Stimulated activated CD4-positive, alpha-beta T cell treated with anti-CD3 and anti-CD28 coated beads, TNF-alpha, amount 100 ng/mL, for 1 hour (primary cell): ENCODE results near the gene EFHD2.
"Not testable (repeated sequence)": the region's sequence is repeated elsewhere in the genome, so short reads cannot be mapped to it uniquely, and the experiment has no call there.

Experiments
- DNase-seq, 3 donors: peaks; one replicate each; pipeline ENCODE4 v3.0.0-alpha.2; 2020; ENCODE audit warnings: low read depth in 3 of 3, low spot score in 1 of 3

EFHD2 gene

DNA sequence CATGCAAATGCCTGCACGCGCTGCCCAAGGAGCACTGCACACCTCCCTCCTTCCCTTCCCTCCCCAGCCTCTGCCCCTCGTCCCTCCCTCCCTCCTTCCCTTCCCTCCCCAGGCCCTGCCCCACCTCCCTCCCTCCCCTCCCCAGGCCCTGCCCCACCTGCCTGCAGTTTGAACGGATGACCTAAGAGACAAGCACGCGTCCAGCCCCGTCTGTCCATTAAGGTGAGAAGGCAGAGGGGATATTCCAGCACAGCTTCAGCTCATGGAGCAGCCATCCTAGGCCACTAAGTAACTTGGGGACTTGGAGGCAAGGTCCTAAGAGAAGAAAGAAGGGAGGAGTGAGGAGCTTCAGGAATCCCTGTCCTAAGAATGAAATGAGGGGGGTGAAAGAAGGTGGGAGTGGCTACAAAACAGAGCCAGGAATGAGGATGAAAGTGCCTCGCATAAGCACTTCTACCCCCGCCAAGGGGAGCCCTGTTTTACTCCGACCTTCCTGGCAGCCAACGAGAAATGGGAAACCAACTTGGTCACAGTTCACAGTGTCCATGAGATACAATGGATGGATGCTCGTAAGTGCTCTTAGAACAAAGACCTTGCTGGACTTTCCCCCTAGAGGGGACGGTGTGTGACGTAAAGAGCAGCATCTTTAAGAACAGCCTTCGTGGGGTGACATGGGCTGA lies 21.3 kb upstream of the EFHD2 start:
- DNase-seq = no peak

DNA sequence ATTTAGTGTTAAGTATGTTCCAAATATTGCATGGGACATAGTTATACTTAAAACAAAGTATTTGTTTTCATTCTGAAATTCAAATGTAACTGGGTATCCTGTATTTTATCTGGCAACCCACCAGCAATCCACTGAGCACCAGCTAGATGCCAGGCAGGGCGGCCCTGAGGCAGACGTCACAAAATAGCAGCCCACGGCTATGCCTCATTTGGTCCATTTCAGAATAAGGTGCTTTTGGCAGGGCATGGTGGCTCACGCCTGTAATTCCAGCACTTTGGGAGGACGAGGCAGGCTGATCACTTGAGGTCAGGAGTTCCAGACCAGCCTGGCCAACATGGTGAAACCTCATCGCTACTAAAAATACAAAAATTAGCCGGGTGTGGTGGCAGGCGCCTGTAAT lies 19.9 kb upstream of the EFHD2 start:
- not testable (repeated sequence) for DNase-seq

DNA sequence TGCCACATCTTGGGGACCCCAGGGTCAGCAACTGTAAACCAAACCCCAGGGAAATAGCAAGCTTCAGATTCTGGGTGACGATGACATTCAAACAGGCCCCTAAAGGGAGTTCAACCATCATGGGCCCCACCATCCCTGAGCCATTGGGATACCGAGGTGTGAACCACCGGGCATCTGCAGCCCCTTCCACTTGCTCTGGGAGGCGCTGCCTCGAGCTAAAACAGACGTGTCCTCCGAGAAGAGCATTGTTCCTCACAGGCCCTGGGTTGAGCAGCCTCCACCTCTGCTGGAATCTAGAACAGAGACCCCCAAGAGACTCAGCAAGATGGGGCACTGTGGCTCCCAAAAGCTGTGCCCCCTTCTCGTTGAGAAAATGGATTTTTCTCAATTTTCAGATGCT lies 19.0 kb upstream of the EFHD2 start:
- no peak for DNase-seq

DNA sequence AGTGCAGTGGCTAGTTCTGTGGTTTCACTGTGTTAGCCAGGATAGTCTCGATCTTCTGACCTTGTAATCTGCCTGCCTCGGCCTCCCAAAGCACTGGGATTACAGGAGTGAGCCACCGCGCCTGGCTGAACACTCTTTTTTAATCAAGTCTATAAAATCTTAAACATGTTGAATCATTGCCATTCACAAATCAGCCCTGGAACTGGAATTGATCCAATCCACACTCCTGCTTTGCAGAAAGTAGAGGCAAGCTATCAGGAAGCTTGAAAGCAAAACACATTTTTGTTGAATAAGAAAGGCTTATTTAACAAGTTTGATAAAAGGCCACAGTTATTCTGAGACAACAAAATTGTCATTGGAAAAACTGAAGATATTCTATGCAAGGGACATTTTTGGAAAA lies 18.3 kb upstream of the EFHD2 start:
- DNase-seq = no peak

DNA sequence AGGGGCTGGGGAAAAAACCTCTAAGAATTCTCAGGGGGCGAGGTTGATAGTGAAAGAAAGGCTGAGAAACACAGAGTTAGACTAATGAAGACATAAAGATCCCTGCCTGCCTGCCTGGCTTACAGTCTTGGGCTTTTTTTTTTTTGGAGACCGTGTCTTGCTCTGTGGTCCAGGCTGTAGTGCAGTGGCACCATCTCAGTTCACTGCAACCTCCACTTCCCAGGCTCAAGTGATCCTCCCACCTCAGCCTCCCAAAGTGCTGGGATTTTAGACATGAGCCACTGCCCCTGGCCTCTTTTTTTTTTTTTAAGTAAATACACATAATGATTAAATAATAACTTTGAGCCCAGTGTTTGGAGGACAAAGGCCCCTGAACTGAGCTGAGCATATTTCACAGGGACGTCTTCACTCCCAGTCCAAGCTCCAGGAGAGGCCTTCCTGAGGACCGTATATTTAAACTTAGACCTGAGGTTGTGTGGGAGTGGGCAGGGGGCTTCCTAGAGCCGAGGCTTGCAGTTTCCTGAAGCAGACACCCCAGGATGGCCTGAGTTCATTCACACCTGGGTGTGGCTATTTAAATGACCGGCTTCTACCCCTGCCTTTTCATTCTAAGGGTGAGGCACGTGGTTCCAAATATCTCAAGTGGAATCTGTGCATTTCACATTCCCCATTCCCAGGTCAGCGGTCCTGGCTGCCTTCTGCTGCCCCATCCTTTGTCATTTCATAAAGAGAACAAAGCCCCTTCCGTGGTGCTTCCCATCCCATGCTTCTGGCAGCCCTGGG lies 16.0 kb upstream of the EFHD2 start:
- DNase-seq = no peak

DNA sequence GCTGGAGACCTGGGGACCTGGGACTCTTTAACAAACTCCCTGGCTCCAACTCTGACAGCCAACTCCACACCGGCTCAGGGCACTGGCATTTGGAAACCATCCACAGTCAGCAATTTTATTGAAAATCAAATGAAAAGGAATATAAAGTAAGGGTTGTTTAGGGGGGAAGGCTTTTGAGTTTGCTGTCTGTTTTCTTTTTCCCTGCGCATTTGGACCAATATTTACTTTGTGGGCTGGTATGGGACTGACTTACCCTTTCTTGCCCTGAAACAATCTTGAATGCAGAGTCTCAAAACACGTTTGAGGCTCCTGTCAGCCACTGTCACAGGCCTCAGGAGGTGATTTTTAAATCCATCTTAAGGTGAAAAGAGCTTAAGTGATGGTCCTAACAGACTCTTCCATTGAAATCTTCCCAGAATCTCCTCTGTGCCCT lies 15.4 kb upstream of the EFHD2 start:
- DNase-seq = no peak

DNA sequence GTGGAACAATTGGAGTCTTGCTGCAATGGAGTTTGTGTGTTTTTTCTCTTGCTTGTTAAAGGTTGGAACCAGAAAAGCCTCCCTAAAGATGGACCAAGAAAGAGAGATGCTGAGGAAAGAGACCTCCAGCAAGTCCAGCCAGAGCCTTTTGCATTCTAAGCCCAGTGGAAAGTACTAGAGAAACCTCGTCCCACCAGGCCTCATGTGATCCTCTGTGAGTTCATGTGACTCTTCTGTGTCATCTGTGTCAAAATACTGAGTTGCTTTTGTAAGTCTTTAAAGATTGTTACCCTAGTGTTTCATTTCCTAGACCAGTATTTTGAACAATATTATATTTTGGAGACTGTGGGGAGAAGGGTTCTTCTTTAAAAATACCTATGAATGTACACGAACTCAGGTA lies 12.5 kb upstream of the EFHD2 start:
- no peak for DNase-seq

DNA sequence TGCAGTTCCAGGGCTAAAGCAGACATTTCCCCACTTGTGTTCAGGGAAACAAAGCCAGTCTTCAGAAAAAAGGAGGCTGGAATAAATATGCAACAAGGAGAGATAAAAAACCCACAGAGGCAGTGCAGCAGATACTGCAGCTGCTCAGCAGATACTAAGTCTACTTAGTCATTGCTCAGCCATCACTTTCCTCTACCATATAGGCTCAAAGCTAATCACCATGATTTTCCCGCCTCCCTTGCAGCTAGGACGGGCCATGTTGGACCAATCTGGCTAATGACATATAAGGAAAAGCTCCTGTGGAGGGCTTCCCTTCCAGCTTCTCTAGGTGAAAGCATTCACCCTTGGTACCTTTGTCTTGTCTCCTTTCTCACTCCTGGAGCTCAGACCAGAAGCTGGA lies 10.0 kb upstream of the EFHD2 start:
- no peak for DNase-seq

DNA sequence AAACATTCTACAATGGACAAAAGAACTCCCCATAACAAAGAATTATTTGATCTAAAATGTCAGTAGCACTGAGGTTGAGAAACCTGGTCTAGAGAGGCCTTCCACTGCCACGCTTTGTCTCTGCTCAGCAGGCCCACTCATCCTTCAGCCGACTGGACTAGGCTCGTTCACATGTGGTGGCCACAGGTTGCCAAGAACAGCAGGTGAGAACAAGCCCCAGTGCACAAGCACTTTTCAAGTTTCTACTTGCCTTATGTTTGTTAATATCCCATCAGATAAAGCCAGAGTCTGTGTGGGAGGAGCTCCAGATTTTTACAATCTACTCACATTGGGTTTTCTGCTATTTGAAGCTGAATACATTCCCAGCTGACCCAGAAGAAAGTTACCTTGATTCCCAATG lies 9.1 kb upstream of the EFHD2 start:
- no peak for DNase-seq

DNA sequence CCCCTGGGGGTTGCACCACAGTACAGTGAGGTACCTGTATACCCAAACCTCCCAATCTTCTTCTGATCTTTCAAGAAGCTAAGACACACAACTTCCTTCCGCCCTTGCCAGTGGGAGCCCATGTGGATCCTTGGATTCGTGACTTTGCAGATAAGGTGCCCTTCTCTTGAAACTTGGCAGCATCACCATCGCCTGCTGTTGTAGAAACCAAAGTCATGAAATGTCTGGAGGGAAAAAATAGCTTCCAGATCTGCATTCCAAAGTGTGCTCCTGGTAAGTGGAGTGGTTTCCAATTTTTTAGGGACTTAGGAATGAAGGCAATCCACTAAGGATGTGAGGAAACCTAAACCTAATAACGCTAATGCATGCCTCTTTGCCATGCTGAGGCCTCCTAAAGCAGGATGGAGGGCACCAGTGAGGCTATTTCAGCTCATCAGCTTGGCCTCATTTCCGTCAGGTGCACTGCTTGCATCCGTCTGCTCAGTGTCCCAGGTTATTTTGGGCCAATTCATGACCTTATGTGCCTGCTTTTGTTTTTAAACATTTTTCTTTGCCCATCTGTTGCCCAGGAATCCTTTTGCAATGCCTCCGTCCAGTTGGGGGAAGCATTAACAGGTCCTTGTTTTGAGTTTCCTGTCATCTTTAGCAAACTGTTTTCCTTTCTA lies 8.2 kb upstream of the EFHD2 start:
- DNase-seq = no peak

DNA sequence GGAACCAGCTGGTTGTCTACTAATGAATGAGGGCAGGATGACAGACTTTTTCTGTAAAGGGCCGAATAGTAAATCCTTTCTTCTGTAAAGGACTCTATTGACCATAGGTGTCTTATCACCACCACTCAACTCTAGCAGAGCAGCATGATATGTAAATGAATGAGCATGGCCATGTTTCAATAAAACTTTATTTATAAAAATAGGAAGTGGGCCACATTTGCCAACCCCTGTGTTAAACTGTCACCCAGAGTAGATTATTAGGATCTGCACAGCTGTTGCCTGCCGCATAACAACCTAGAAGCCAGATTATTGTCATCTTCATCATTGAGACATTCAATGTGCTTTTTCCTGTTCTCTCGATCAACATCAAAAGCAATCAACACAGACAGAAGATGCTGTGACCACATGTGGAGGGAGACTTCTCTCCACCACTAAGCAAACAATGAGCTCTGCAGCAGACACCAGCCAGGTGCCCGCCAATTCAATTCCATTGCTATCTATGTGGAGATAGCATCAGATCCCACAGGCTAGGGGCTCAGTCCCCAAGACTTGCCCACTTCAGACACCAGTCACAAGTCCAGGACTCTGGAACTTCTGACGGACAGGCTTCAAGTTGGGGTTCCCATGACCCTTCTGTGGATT lies 6.8 kb upstream of the EFHD2 start:
- DNase-seq = no peak

DNA sequence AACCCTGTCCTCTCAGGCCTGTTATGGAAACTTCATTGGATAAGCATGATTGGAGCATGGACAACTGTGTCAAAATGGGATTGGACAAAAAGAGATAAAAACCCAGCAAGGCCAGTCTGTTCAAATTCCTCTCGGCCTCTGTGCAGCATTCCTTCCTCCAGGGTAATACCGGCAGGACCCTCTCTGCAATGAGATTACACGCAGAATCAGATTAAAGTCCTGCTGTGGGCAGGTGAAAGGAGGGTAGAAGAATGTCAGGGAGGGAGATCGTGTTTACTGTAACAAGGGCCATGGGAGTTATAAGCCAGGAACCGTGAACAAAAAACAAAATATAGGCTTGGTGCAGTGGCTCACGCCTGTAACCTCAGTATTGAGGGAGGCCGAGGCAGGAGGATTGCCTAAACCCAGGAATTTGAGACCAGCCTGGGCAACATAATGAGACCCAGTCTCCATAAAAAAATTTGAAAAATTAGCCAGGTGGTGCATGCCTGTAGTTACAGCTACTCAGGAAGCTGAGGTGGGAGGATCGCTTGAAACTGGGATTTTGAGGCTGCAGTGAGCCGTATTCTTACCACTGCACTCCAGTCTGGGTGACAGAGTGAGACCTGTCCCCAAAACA lies 5.6 kb upstream of the EFHD2 start:
- no peak for DNase-seq

DNA sequence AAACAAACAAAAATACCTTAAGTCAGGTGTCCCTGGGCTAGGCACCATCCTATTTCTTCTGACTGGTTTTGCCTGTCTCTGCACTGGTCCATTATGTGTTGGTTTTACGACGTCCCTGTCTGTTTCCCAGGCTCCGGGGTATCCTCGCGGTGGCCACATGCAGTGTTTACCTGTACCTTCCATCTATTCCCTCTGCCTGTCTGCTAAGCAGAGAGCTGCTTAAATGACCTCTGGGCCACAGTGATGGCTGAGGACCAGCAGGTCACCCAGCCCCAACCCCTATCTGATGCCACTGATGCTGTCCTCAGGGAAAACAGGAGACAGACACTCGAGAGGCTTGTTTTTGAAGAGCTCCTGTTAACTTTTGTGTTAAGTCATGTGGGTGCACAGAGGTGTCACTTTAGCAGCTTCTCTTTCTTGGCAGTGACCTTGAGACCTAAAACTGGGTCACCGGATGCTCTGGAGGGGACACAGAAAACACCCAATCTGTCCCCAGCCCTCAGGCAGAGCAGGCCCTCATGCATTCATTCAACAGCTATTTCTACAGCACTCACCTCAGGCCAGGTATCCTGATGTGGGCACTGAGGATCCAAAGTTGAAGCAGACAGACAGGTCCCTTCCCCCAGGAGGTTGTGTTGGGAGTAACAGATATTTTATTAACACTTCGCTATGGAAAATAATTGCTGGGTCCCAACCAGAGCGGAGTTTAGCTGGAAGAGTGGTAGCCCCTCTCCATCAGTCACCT lies 4.4 kb upstream of the EFHD2 start:
- no peak for DNase-seq

DNA sequence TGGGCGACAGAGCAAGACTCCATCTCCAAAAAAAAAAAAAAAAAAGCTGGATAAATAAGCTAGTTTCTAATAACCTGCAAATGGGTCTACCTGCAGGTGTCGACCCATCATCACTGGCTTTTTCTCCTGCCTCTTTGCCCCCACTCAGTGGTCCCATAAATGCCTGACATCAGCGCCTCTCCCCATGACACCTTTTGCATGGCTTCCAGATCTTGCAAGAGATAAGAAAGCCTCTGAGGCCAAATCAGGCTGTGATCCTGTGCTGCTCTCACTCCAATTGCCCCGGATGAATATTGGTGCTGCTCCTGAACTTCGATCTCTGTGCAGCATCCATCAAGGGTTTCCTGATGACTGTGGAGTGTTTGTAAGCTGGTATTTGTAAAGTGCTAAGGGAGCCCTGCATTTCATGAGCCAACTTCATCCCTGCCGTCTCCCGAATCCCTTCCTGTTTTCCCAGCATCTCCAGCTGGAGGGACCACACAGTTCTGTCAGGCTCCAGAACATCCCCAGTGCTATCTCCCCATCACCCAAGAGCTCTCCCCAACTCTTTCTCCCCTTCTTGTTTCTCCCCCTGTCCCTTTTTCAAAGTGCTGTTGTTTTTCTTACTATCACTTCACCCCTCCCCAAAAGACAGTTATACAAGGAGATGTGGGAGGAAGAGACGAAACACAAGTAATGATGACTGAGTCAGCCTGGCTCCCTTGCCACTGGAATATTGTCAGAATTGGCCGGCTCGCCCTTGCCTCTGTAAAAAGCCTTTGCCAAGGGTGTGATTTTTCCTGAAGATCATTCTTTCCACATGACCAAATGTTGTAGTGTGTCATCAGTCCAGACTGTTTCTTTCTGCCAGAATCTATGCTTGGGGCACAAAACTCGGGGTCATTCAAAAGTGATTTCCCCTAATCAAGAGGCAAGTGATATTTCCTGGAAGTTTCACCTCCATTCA lies 2.8 kb upstream of the EFHD2 start:
- no peak for DNase-seq

DNA sequence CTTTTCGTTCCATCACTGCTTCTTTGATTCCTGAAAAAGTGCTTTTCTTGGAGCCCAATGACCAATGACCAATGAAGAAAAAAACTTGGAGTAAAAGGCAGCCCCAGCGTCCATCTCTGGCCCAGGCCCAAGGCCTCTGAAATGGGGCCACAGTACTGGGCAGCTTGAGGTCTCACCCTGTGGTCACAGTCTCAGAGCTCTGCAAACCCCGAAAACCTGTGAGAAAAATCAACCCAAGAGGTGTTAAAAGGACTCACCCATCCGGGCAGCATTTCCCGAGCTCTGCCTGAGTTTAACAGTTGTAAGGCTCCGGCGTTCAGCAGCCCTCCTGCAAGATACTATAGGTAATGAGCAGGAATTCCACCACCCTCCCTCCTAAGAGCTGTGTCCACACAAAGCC lies 2.1 kb upstream of the EFHD2 start:
- DNase-seq = no peak

DNA sequence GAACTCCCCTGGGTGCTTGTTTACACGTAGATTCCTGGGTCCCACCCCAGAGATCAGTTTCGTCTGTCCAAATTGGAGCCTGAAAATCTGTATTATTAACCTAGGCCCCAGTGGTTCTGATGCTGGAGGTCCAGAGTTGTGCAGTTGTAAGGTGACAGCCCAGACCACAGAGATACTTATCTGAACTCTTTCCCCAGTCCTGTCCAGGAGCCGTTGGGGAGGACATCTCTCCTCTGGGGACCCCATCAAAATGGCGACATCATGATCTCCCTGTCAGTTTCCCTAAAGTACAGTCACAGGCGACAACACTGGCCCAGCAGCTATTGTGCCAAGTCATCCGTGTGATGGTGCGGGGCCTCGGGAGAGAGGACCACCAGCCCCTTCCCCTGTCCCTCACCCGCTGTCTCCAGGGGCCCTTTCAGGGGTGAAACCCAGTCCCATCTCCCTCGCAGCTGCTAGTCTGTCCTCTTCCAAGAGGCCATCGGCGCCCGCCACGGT lies 749 bp upstream of the EFHD2 start:
- no peak for DNase-seq

DNA sequence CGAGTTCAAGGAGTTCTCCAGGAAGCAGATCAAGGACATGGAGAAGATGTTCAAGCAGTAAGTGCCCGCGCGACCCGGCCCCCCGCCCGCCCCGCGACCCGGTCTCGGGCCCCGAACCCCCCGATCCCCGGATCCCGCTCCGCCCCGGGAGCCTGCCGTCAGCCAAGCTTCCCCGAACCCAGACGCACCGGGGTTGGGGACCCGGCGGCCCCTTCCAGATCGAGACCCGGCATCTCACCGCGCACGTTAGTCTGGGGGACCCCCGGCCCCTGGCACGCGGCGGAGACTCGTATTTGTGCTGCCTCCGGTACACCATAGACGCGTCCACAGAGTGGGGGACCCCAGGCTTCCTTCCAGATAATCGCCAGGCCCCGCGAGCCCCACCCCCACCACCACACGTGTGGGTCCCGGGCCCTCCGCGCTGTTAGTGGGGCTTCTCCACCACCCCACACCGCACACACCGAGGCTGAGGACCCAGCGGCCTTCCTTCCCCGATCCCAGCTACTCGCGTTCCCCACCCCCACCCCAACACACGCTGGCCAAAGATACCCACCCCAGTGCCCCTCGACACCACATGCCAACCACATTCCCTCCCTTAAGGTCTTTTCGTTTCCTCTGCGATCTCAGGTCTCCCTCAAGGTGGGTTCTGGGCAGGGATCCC lies 665 bp downstream of the EFHD2 start:
- DNase-seq = no peak

DNA sequence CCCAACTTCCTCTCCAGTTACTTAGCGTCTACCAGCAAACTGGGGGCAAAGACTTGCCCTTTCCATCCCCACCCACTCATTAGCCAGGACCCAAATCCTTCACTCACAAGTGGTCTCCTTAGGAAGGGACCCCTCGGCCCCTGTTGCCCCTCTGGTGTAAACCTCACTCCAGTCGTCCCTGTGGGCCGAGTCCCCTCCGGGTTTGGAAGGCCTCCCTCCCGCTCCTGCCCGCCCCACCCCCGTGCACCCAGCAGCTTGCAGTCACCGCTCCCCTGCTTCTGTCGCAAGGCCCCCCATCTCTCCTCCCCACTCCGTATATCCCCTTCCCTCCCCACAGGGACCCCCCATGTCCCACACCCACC lies 1.2 kb downstream of the EFHD2 start:
- DNase-seq = no peak

DNA sequence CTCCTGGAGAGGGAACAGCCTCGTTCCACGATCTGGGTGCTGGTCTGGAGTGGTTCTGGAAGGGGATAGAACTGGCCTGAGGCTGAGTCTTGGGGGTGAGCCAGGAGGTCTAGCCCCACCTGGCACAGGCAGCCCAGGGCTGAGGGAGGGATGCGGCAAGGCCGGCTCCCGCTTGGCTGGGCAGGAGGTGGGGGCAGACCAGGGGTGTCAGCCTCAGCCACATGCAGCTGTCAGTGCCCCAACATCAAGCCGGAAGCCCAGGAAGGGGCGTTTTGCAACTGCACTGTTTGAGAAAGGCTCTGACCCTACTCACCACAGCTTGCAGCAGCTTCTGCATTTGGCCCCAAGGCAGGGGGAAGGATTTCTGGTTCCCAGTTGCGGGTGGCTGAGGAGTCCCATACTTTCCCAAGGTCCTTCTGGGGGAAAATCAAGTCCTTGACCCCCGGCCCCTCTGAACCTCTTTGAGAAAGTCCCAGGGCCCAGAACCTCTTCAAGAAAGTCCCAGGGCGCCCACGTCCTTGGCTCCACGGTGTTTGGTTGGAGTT lies 2.0 kb downstream of the EFHD2 start:
- DNase-seq = no peak
